Hematopoietic multipotent progenitor cell (in vitro differentiated cells): Measurements from ENCODE around the gene GPR183. TPM values are rescaled to one million over a fixed set of nuclear protein-coding genes. Genes with fewer than 3 reads are reported as not detected.

Source experiments
- DNase-seq, 3 donors: peaks; one replicate each; pipeline ENCODE4 v3.0.0-alpha.2; 2011 to 2015; ENCODE audit warnings: low read depth in 2 of 3, low spot score in 2 of 3
- total RNA-seq: library from RNA; depleted of rRNA; stranded (reverse); fragments of >200 nt; gene quantifications from one replicate; pipeline ENCODE4 v1.2.3, GENCODE V29; 2012

GPR183 gene
- total RNA-seq, 1 donor, result 9.4 TPM

DNA sequence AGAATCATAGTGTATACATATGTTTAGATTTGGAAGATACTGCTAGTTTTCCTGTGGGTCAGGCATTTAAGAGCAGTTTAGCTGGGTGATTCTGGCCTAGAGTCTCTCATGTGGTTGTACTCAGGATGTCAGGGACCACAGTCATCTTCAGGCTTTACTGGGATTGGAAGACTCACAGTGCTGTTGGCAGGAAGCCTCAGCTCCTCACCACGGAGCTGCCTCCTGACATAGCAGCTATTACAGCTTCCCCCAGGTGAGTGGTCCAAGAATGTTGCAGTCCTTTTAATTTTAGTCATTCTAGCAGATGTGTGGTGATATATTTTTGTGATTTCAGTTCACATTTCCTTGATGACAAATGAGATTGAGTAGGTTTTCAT lies 32.1 kb downstream of the GPR183 start:
- DNase-seq, result peak in 1 of 3 donors; percentile 24

DNA sequence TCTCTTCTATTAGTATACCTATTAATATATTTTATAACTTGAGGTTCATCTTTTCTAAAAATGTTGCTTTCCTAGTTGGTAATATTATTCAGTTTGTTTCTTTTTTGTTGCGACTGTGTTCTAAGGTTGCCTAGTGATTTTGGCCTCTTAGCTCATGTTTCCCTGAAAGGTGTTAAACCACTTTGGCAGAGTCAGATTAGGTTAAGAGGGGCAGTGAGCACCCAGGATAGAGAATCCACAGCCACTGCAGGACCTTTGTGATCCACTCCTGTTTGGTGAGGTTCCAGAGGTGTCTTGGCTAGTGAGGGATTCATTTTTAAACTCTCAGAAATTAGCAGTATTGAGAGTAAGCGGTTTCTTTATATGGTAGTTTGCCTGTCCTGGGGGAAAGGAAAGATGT lies 34.1 kb downstream of the GPR183 start:
- no peak for DNase-seq

DNA sequence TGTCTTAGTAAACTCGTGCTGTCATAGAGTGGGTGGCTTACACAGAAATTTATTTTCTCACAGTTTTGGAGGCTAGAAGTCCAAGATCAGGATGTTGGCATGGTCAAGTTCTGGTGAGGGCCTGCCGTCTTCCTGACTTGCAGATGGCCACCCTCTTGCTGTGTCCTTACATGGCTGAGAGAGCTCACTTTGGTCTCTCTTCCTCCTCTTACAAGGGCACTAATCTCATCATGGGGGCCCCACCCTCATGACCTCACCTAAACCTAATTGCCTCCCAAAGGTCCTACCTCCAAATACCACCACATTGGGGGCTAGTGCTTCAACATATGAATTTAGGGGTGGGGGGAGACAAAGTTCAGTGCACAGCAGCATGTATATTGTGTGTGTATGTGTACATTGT lies 34.7 kb downstream of the GPR183 start:
- DNase-seq, result no peak

- DNase-seq, result no peak
Measured at GRCh38 chr13:99271249-99271648, 36.0 kb downstream of the GPR183 start.

- peak in 1 of 3 donors; percentile 31 for DNase-seq
Measured at GRCh38 chr13:99270518-99270917, 36.7 kb downstream of the GPR183 start.

GRCh38 chr13:99269627-99270241 lies 37.5 kb downstream of the GPR183 start:
- DNase-seq, result peak in 2 of 3 donors; percentile 65 to 82

GRCh38 chr13:99268822-99269221 lies 38.4 kb downstream of the GPR183 start:
- DNase-seq, result no peak

- no peak for DNase-seq
Measured at GRCh38 chr13:99267927-99268326, 39.3 kb downstream of the GPR183 start.

GRCh38 chr13:99266827-99267226 lies 40.4 kb downstream of the GPR183 start:
- DNase-seq, result no peak

- peak in 1 of 3 donors; percentile 76 for DNase-seq
Measured at GRCh38 chr13:99265821-99266426, 41.3 kb downstream of the GPR183 start.

GRCh38 chr13:99265162-99265800 lies 41.9 kb downstream of the GPR183 start:
- DNase-seq, result no peak

DNA sequence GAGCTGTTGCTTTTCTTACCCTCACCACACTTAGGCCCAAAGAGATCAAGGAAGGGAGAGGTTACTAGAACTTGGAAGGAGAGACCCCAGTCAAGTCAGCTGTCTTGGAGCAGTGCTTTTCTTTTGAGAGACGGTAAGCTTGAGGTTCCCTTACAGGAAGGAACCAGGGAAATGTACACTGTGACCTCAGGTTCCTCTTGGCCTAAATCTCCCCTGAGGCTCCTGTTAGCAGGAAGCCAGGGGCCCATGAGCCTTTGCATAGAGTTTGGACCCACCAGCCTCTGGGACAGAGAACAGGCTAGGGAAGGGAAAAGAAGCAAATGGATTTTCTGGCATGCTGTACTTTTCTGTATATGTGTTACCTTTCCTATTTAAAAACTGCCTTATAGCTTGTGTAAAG lies 43.1 kb downstream of the GPR183 start:
- peak in 1 of 3 donors; percentile 52 for DNase-seq

- DNase-seq, result no peak
Measured at GRCh38 chr13:99263126-99263785, 43.9 kb downstream of the GPR183 start.

- no peak for DNase-seq
Measured at GRCh38 chr13:99261059-99261458, 46.1 kb downstream of the GPR183 start.

DNA sequence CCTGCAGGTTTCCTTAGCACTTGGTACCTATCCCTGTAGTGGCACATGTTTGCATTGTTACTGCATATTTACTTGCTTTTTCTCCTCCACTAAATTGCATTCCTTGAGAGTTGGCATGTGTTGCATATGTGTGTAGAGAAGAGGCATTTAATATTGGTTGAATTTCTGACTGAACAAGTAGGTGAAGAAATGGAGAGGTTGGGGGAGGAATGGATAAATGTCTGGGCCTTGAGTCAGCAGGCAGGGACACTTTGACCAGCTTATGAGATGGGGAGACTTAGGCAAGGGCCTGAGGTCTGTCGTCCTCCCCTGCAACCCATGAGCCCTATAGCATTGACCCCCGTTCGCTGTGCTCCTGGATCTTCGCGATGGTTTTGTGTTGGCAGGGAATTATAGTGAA lies 47.0 kb downstream of the GPR183 start:
- no peak for DNase-seq

- peak in 2 of 3 donors; percentile 44 to 69 for DNase-seq
Measured at GRCh38 chr13:99258946-99259345, 48.3 kb downstream of the GPR183 start.

GRCh38 chr13:99258210-99258860 lies 48.9 kb downstream of the GPR183 start, which contains the start of gene GPR18:
GPR18 (minus strand) TSS chr13:99258379; CDS start chr13:99255872, 2,507 bp downstream.
- DNase-seq, result peak in 1 of 3 donors; percentile 38

- DNase-seq, result no peak
Measured at GRCh38 chr13:99257291-99257690, 49.9 kb downstream of the GPR183 start.

- DNase-seq, result no peak
Measured at GRCh38 chr13:99256709-99257108, 50.5 kb downstream of the GPR183 start.

DNA sequence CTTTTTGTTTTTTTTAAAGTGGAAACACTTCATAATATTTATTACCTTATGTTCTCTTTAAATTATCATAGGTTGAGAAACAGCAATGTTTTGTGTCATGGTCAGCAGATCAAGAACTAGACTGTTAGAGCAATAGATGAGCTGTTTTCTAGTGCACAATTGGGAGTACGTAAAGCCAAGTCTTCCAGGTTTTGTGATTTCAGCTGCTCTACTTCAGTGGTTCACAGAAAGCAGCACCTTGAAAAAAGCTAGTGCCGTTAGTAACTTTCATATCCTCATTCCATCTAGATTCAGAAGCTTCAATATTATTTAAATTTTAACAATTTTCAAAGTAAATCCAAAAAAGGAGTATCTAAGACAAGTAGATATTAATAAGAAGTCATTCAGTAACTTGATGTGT lies 50.9 kb downstream of the GPR183 start:
- no peak for DNase-seq

DNA sequence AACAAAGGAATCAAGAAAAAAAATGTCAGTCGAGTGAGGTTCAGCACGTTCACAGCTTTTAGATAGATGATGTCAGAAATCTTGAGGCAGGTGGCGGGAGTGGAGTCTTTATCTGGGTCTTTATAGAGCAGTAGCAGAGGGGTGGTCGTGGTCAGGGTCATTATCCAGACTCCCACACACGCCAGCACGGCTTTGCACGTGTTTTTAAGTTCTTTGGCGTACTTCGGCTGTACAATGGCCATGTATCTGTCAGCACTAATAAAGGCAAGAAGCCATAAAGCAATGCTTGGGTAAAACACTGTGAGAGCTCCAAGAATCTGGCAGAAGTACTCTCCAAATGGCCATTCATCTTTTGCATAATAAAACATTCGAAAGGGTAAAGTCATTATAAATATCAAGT lies 51.9 kb downstream of the GPR183 start:
- DNase-seq, result no peak
